Measurements from ENCODE around the gene SPTBN4.

The SPTBN4 gene

DNA sequence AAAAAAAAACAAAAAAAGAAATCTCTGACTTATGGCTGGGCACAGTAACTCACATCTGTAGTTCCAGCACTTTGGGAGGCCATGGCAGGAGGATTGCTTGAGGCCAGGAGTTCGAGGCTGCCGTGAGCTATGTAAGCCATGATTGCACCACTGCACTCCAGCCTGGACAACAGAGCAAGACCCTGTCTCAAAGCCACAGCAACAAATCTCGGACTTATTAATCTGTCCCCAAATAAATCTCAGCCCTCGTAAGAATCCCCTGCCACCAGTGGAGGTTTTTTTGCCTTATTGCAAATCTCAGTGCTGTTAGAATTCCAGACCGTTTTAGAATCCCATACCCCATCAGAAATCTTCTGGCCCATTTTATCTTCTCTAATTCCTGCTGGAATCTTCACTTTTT is 114.7 kb downstream of the SPTBN4 start:
- TF ChIP-seq, protein P1, sequence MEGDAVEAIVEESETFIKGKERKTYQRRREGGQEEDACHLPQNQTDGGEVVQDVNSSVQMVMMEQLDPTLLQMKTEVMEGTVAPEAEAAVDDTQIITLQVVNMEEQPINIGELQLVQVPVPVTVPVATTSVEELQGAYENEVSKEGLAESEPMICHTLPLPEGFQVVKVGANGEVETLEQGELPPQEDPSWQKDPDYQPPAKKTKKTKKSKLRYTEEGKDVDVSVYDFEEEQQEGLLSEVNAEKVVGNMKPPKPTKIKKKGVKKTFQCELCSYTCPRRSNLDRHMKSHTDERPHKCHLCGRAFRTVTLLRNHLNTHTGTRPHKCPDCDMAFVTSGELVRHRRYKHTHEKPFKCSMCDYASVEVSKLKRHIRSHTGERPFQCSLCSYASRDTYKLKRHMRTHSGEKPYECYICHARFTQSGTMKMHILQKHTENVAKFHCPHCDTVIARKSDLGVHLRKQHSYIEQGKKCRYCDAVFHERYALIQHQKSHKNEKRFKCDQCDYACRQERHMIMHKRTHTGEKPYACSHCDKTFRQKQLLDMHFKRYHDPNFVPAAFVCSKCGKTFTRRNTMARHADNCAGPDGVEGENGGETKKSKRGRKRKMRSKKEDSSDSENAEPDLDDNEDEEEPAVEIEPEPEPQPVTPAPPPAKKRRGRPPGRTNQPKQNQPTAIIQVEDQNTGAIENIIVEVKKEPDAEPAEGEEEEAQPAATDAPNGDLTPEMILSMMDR (IDR thresholded peaks at IDR 0.05; ENCODE audit: control insufficient read depth, insufficient read depth, low read depth, low read length, missing control alignments) = no peak
- no peak for DNase-seq (ENCODE audit: low read depth)
- H3K4me3 ChIP-seq (ENCODE audit: control insufficient read depth, low read depth, low read length) = no peak overlapping the region

DNA sequence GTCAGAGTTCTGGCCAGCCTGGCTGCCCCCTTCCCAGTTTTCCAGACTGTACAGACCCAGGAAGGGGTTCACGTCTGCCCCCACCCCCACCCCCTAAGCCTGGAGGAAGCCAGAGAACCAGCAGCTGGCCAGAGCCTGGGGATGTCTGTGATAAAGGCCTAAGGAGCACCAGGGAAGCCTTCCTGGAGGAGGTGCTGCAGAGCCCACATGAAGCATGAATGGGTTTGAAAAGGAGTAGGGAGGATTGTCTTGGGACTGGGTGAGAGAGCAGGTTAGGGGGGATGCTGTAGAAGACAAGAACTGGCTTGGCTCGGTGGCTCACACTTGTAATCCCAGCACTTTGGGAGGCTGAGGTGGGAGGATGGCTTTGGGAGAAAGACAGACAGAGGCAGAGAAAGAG is 115.7 kb downstream of the SPTBN4 start:
- TF ChIP-seq, protein P1 (IDR thresholded peaks at IDR 0.05; ENCODE audit: control insufficient read depth, insufficient read depth, low read depth, low read length, missing control alignments) = no peak
- no peak overlapping the region for H3K4me3 ChIP-seq (ENCODE audit: control insufficient read depth, low read depth, low read length)
- no peak for DNase-seq (ENCODE audit: low read depth)

DNA sequence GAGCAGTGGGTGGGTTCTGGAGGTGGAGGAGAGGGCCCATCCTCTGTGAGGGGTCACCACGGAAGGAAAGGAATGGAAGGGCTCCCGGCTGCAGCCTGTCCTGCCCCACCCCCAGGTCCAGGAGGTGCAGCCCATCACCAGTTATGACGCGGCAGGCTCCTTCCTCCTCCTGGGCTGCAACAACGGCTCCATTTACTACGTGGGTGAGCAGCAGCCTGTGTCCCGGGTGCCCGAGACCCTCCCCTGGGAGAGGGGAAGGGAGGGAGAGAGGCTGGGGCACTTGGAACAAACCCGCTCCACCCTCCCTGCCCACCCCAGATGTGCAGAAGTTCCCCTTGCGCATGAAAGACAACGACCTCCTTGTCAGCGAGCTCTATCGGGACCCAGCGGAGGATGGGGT is 116.5 kb downstream of the SPTBN4 start:
- H3K4me3 ChIP-seq (ENCODE audit: control insufficient read depth, low read depth, low read length) = no peak overlapping the region
- TF ChIP-seq, protein P1 (IDR thresholded peaks at IDR 0.05; ENCODE audit: control insufficient read depth, insufficient read depth, low read depth, low read length, missing control alignments) = no peak

DNA sequence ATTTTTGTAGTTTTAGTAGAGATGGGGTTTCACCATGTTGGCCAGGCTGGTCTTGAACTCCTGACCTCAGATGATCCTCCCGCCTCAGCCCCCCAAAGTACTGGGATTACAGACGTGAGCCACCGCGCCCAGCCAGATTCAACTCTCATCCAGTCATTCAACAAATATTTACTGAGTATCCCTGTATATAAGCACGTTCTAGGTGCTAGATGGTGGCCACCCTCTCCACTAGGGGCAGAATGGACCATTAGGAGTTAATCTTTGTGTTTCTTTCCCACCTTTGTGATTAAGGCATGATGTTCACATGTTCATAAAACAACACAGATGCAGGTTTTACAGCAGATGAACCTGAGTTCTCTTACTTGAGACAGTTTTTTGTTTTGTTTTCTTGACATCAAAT is 117.2 kb downstream of the SPTBN4 start:
- DNase-seq (ENCODE audit: low read depth) = no peak
- no peak overlapping the region for H3K4me3 ChIP-seq (ENCODE audit: control insufficient read depth, low read depth, low read length)
- TF ChIP-seq, protein P1 (IDR thresholded peaks at IDR 0.05; ENCODE audit: control insufficient read depth, insufficient read depth, low read depth, low read length, missing control alignments) = no peak

More for the DNA sequence above, 116.5 kb downstream of the SPTBN4 start:
- no peak for DNase-seq (ENCODE audit: low read depth)

DNA sequence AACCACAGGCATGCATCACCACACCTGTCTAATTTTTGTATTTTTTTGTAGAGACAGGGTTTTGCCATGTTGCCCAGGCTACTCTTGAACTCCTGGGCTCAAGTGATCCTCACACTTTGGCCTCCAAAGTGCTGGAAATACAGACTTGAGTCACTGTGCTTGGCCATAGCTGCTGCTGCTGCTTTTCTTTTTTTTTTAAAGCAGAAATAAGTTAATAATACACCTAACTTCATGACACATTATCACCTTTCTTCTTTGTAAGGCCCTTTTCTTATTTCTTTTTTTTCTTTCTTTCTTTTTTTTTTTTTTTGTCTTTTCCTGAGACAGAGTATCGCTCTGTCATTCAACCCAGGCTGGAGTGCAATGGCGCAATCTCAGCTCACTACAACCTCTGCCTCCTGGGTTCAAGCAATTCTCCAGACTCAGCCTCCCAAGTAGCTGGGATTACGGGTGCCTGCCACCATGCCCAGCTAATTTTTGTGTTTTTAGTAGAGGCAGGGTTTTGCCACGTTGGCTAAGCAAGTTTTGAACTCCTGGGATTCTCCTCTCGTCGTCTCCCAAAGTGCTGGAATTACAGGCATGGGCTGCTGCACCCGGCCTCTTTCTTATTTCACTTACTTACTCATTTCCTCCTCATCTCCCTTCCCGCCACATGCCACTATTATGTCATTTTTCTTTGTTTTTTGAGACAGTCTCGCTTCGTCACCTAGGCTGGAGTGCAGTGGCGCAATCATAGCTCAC is 118.6 kb downstream of the SPTBN4 start:
- no peak for DNase-seq (ENCODE audit: low read depth)
- H3K4me3 ChIP-seq (ENCODE audit: control insufficient read depth, low read depth, low read length) = no peak overlapping the region
- TF ChIP-seq, protein P1 (IDR thresholded peaks at IDR 0.05; ENCODE audit: control insufficient read depth, insufficient read depth, low read depth, low read length, missing control alignments) = no peak

DNA sequence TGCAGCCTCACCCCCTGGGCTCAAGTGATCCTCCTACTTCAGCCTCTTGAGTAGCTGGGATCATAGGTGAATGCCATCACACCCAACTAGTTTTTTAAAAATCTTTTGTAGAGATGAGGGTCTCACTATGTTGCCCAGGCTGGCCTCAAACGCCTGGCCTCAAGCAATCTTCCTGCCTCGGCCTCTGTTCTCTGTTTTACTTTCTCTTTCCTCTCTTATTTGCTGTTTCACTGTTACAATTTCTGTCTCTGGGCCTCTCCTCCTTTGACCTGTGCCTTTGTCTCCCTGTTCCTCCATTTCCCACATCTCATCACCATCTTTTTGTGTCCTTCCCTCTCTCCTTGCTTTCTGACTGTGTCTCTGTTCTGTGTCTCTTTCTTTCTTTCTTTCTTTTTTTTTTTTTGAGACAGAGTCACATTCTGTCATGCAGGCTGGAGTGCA is 119.2 kb downstream of the SPTBN4 start:
- TF ChIP-seq, protein P1 (IDR thresholded peaks at IDR 0.05; ENCODE audit: control insufficient read depth, insufficient read depth, low read depth, low read length, missing control alignments) = no peak
- no peak overlapping the region for H3K4me3 ChIP-seq (ENCODE audit: control insufficient read depth, low read depth, low read length)
- no peak for DNase-seq (ENCODE audit: low read depth)
